HG03571 (cell line): ENCODE measurements around the gene BRMS1.
"Not testable (repeated sequence)": the region's sequence is repeated elsewhere in the genome, so short reads cannot be mapped to it uniquely, and the experiment has no call there.

Experiments
- ATAC-seq: cut with Tn5 transposase; IDR thresholded peaks from one replicate; pipeline ENCODE4 v1.9.1; 2021; ENCODE audit not compliant: unreplicated experiment

The BRMS1 gene

DNA sequence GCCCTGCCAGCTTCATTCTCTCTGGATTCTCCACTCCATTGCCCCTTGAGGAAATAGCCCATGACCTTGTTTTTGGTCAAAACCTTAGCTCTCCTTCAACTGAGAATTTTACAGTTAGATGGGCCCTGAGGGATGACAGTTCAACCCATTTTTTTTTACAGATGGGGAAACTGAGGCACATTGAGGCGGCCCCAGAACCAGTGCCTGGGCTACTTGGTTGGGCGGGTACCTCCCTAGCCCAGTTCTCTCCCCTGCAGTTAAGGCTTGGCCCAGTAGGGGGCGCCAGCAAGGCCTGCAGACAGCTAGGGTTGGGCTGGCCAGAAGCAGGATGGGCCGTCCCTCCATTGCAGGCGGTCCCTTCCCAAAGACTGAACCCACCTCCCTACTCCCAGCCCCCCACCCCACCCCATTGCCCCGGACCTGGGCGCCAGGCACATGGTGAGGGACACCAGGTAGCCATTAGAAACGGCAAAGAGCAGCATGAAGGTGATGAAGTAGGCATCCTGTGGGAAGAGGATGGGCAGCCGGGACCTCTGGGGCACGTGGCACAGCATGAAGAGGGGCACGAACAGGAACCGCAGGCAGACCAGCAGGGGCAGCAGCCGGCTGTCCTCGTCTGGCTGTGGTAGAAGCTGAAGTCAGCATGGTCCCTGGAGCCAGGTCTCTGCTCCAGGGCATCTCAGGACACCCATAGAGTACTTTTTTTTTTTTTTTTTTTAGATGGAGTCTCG is 19.1 kb upstream of the BRMS1 start:
- ATAC-seq = no peak

DNA sequence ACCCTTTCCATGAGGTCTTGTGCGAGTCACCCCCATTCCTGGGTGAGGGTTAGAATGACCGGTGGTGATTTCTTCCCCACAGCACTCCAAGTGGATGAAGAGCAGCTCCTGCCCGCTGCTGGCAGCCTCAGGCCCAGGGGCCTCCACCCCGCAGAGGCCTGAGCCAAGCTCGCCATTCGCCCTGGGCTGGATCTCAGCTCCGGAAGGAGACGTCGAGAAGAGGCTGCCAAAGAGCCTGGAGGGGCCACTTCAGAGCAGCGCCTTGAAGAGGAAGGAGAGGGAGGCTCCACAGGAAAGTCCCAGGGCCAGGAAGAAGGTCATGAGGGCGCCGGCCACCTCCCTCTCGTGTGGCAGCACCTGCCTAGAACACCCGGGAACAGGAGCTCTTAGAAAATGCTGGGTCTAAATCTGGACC is 18.3 kb upstream of the BRMS1 start:
- ATAC-seq = no peak

DNA sequence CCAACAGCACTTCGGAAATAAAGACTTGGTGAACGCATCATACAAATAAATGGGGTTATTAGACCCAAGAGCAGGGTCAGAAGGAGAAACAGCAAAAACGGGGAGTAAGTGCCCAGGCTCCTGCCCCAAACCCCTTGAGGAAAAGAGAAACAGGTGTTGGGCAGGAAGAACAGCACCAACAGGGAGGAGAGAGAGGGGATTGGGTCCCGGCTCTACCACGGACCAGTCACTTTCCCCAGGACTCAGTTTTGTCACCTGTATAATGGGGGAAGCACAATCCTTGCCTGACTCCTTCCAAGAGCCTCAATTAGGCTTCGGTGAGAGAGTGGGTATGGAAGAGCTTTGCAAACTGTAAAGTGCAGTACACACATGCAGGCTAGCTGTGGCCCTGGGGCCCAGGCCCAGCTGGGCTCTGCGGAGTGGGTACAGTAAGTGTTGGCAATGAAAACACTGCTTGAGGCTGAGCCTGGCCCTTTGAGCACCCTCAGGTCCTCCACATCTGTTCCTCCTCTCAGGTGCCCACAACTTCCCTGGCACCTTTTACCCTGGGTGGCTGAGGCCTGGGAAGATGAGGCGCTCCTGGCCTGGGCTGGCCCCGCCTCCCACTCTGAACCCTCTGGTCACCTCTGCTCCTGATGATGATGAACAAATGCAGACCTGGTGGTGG is 17.7 kb upstream of the BRMS1 start:
- no peak for ATAC-seq

DNA sequence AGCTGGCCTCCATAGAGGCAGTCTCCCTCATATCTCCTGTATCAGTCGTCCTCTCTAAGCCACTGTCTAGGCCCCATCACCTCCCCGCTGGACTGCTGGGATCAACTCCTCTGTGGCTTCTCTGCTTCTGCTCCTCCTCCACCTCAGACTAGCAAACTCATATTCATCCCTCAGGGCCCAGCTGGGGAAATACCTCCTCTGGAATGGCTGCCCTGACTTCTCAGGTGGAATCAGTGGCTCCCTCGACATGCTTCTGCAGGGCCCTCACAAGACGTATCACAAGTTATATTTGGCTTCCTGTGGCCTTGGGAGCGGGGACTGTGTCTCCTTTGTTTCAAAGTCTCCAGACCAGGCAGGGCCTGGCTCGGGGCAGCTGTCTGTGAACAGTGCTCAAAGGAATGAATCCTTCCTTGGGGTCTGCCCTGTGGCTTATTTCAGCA is 16.6 kb upstream of the BRMS1 start:
- ATAC-seq = no peak

DNA sequence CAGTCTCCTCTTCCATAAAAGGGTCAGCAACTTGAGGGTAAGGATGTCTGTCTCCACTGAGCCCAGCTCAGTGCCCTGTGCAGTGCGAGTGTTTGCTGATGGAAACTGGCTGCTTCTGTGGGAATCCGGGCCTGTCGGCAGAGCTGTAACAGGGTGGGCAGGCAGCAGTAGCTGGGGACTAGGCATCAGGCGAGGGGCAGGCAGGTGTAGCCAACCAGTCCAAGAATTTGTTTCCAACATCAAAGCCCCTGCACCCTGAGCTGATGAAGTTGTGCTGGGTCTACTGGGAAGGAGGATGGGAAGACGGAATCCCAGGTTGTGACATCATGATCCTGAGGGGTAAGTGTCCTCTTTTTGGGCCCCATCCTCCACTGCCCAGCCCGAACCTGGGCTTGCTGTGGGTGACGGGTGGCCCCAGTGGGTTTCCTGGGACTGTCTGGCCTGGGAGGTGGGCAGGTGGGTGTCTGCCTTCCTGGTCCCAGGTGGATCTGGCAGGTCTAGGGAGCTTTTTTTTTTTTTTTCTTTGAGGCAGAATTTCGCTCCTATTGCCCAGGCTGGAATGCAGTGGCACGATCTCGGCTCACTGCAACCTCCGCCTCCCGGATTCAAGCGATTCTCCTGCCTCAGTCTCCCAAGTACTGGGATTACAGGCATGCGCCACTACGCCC is 15.6 kb upstream of the BRMS1 start:
- ATAC-seq = no peak

DNA sequence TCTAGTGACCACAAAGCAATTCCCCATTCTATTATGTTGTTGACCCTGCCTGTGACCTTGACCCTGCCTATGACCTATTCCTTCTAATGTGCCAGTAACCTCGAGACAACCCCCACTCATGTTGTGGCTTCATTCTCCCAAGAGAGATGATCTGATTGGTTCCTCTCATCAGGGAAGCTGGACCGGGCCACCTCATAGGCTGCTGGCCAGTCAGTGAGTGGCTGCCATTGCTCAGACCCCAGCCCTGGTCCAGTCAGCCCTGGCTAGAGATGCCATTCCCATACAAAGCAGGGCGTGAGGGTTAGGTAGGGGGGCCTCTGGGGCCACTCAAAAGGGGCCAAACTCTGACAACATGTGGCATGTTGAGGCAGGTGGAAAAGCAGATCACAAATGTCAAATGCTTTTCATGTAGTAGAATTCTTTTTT is 14.8 kb upstream of the BRMS1 start:
- no peak for ATAC-seq

DNA sequence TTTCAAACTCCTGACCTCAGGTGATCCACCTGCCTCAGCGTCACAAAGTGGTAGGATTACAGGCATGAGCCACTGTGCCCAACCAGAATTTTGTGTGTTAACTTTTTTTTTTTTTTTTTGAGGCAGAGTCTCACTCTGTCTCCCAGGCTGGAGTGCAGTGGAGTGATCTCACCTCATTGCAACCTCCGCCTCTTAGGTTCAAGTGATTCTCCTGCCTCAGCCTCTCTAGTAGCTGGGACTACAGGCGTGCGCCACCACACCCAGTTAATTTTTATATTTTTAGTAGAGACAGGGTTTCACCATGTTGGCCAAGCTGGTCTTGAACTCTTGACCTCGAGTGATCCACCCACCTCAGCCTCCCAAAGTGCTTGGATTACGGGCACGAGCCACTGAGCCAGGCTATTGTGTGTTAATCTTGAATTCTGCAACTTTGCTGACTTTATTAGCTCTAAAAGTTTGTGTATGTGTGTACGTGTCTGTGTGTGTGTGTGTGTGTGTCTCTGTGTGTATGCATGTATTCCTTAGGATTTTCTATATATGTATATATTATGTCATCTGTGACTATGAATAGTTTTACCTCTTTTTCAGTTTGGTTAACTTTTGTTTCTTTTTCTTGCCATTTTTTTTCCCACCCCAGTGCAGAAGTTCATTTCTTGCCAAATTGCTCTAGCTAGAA is 5.8 kb upstream of the BRMS1 start:
- ATAC-seq = not testable (repeated sequence)

DNA sequence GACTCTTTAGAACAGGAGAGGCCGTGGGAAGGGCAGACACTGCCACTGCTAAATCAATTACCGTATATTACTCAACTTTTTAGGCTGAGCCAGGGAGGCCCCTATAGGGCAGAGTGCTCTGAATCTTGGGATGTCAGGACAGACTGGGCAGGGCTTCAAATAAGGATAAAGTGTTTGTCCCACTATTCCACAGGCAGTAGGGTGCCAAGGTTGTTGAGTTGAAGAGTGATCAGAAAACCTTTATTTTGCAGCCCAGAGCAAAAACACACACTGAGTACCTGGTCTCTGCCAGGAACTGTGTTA is 4.1 kb upstream of the BRMS1 start:
- ATAC-seq = no peak

DNA sequence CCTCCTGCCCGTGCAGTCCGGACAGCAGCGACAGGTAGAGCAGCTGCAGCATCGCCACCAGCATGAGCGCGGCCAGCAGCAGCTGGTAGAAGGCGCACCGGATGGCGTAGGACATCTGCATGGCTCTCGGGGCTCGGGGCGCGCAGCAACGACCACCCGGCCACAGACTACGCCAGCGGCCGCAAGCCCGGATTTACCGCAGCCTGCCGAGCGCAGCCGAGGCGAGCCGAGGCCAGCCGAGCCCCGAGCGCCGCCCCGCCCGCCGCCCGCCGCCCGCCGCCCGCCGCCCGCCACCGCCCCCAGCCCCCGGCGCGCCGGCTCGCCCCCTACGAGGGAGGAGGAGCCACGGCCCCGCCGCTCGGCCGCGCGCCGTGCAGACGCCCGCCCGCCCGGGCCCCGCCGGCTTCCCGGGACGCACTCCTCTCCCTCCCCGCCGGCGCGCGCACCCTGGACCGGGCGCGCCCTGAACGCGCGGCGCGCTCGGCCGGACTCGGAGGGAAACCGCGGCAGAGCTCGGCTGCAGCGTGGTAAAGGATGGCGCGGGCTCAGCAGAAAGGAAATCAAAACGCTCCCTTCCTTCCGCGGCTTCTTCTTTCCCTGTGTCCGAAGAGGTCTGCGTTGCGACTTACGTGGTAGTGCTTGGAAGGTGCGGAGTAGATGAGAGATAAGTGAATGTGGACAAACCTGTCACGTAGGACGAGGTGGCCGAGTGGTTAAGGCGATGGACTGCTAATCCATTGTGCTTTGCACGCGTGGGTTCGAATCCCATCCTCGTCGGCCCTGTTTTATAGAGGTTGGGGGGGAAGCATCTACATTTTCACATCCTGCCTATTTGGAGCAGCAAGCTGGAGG is 2.7 kb upstream of the BRMS1 start, which contains the start of gene B4GAT1:
TSS of gene B4GAT1 (minus strand) at position 205 of the 852 bp plus-strand sequence. CDS start at position 121, 84 bp downstream.
- peak; percentile 31 for ATAC-seq

DNA sequence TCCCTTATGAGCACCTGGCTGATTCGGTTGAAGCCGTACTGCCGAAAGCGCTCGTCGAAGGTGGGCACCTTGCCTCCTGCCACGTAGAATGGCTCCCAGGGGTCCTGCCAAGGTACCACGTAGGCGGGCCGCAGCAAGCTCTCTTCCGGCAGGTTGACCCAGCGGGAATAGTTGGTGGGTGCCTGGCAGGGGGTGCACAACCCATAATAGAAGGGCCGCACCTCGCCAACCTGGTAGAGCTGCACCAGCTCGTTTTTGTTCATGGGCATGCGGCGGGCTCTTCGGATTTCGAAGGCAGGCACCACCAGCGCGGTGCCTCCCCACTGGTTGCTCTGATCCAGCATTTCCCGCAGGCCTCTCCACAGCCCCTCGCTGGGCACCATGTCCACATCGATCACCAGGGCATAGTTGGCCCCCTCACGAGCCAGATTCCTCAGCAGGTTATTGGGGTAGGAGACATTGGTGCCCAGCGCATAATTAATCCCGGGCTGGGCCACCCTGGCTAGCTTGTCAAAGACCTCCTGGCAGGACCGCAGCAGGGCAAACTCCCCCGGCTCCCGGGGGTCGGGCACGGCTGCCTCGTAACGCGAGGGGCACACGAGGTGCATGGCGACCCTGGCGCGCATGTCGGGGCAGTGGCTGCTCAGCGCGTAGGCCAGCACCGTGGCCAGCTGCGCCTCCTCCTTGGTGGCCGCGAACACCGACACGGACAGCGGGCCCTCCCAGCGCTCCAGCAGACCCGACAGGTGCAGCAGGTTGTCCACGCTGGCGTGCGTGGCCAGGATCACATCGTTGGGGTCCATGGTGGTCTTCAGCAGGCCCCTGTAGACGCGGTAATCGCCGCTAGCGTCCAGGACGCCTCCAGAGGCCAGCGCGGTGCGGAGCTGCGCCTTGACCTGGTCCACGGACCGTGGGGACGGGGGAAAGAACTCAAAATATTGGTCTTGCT is 1.8 kb upstream of the BRMS1 start:
- no peak for ATAC-seq

DNA sequence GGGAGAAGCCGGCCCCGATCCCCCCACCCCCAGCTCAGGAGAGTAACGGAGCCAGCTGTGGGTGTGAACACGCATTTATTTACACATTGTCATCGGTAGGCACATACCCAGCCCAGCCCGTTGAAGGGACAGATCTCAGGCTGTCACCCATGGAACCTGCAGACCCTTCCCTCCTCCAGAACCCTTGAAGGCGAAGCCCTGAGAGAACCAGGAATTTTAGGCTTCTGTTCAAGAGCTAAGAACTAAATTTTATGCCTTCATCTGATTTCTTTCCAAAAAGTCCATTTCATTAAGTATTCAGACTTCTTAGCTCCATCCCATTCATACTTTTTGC is 379 bp upstream of the BRMS1 start:
- ATAC-seq = no peak

DNA sequence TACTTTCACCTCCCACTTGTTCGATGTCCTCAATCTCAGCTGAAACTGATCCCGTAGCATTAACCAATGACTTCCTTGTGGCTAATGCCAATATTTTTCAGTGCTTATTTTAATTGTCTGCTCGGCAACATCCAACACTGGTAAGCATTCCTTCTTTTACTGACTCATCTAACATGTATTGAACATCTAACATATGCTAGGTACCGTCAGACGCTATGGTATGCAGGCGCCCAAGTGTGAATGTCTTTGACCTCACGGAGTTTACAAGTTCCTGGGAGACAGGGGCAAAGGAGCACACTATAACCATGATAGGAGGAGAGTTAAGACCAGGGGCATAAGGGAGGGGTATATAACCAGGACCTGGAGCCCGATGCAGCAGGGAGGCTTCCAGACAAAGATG is 1.7 kb downstream of the BRMS1 start:
- no peak for ATAC-seq

DNA sequence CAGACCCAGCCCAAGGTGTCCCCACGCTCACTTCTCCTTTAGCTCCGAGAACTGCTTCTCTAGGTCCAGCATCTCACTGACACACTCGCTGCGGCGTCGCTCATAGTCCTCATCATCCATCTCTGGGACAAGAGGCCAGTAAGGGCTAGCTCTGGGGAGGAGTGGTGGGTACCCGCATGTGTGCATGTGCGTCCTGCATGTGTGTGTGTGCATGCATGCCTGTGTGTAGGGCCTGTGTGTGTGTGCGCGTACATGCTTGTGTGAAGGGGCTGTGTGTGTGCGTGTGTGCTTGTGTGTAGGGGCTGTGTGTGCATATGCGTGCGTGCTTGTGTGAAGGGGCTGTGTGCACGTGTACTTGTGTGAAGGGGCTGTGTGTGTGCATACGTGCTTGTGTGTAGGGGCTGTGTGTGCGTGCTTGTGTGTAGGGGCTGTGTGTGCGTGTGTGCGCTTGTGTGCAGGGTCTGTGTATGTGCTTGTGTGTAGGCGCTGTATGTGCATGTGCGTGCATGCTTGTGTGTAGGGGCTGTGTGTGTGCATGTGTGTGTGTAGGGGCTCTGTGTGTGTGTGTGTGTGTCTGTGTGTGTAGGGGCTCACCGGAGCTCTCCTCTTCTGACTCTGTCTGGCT is 3.3 kb downstream of the BRMS1 start:
- ATAC-seq = no peak

DNA sequence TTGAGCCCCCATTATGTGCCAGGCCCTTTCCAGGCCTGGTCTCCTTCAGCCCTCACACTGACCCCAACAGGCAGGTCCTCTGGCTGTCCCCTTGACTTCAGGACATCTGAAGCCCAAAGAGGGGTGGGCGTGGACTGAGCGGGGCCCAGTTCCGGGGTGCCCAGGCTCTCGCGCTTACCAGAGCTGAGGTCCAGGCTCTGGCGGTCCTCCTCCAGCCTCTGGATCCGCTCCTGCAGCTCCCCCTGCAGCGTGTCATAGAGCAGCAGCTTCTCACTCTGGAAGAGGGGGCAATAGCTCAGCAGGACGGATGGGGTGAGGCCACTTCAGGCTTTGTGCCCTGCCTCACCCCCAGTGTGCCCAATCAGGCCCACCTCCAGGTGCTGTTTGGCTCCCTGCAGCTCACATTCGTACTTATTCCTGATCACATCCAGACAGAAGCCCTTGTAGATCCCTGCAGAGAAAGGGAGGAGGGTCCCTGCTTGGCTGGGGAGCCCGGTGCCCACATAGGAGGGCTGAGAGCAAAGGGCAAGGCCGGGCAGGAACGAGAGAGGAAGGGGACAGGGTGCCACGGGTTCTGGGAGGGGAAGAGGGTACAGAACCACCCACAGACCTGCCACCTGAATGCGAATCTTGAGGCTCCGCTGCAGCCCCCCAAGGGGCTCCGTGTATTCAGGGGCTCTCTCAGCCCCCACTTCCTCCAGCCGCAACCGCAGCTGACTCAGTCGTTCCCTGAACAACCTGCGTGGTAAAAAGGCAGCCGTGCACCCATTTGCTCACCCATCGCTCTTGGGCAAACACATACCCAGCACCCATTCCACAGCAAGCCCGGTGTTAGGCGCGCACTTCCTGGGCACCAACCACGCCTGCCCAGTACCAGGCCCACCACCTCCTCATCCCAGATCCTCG is 4.1 kb downstream of the BRMS1 start:
- no peak for ATAC-seq

DNA sequence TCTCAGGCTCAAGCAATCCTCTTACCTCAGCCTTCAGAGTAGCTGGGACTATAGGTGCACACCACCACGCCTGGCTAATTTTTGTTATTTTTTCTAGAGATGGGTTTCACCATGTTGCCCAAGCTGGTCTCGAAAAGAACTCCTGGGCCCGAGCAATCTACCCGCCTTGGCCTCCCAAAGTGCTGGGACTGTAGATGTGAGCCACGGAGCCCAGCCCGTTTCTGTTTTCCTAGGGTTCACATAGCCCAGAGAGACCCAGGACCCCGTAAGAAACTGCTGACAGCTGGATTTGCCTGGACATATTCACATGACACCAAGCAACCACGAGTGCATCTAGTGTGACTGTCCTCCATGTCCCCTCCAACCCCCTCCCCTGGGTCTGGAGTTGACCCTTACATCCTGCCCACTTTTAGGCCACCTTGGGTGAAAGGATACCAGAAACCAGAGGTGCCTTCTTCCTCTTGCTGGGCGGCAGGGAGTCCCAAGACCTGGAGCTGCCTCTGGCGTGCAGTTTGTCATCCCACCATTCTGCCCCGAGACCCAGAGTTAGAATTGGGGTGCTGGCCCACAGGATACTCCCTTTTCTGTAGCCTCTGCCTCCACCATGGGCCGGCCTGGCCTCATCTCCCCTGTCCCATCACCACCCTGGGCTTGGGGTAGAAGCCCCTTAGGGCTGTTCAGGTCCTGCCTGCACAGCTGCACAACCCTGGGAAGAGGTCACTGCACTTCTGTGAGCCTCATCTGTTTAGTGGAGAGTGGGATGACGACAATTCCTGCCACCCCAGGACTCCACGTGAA is 5.0 kb downstream of the BRMS1 start:
- ATAC-seq = no peak

DNA sequence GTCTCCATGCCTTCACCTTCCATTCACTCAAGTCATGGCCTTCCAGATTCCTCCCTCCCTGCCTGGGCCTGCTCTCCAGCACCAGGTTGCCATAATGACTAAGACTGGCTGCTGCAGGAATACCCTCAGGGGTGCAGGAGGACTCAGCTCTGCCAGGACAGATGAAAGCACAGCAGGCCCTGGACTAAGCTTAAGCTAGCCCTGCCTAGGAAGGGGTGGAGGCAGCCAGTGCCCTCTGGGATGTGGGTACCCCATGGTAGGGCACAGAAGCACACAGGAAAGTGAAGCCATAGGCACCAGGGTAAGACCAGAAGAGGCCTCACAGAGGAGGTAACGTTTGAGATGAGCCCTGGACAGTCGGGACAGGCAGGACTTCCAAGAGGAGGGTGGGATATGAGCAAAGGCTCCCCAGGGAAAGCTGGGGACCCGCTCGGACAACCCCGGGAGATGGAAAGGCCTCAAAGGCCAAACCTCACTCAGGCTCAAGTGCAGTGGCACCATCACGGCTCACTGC is 5.7 kb downstream of the BRMS1 start:
- ATAC-seq = no peak
